Measurements from ENCODE around the gene RBMS3. TPM values are rescaled to one million over a fixed set of nuclear protein-coding genes. Genes with fewer than 3 reads are reported as not detected.

The RBMS3 gene
- total and polyA plus RNA-seq, 2 of the 8 experiments (the other 6 are each of a cell fraction or from before 2014, with no cell fraction given): 3.7 to 6.9 TPM

DNA sequence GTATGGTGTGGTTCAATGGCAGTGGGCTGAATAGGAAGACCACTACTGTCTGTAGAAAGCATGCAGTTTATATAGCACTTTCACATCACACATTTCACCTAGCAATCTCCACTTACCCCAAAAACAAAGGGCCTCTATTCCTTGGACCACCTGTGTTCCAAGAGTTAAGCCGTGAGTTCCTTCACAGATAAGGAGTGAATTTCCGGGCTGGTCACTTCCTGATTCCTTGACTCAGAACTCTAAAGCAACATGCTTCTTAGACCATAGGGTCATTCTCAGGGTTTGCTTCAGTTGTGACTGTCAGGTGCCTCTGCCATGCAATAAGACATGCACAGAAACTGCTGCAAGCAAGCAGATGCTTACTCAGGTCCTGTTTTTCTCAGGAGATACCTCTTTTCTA lies 737.0 kb downstream of the RBMS3 start:
- Histone ChIP-seq H4K91ac (replicated peaks; ENCODE audit: insufficient read length, low read length) (no peak overlapping the region), H3K4me2 (ENCODE audit: insufficient read depth in 1 of 2, low read depth in 2 of 2, low read length in 2 of 2) (no peak overlapping the region), H2AFZ (ENCODE audit: low read length) (no peak overlapping the region), H3K4ac (replicated peaks; ENCODE audit: insufficient read length, low read depth, low read length) (no peak overlapping the region), H2BK20ac (ENCODE audit: low read length) (no peak overlapping the region), H2AK5ac (ENCODE audit: low read depth, low read length) (no peak overlapping the region), H3K23ac (ENCODE audit: insufficient read length) (no peak overlapping the region), H3K14ac (ENCODE audit: insufficient read length) (no peak overlapping the region), H3K9me3 (ENCODE audit: insufficient read depth in 2 of 2, low read depth in 1 of 2, low read length in 1 of 2) (no peaks in the 10 kb centered on the region), H2BK15ac (ENCODE audit: low read length) (no peak overlapping the region), H3K9ac (replicated peaks in 1 of 4; ENCODE audit: extremely low read depth in 1 of 4, low read depth in 3 of 4, low read length in 3 of 4) (no peak overlapping the region), H3K79me2 (ENCODE audit: control insufficient read depth in 1 of 2, insufficient read depth in 2 of 2, low read length in 2 of 2) (no peaks in the 10 kb centered on the region), H4K5ac (ENCODE audit: insufficient read length, low read depth, low read length) (no peak overlapping the region), H3K79me1 (ENCODE audit: low read depth, low read length) (no peaks in the 10 kb centered on the region), H2BK12ac (ENCODE audit: low read depth, low read length) (no peak overlapping the region), H4K8ac (ENCODE audit: extremely low read depth, insufficient read depth, low read length) (no peak overlapping the region), H2BK5ac (ENCODE audit: low read depth, low read length) (no peak overlapping the region), H2BK120ac (replicated peaks; ENCODE audit: low read depth, low read length) (no peak overlapping the region), H3K4me1 (replicated peaks in 1 of 4; ENCODE audit: control insufficient read depth in 3 of 4, insufficient read depth in 4 of 4, low read length in 3 of 4) (no peaks in the 10 kb centered on the region), H3K27me3 (replicated peaks in 1 of 4; ENCODE audit: control insufficient read depth in 3 of 4, extremely low read depth in 1 of 4, insufficient read depth in 3 of 4, low read length in 3 of 4) (no peaks in the 10 kb centered on the region), H3K23me2 (ENCODE audit: low read depth, low read length) (no peaks in the 10 kb centered on the region), H3K4me3 (ENCODE audit: extremely low read depth in 1 of 4, insufficient read depth in 2 of 4, low read depth in 3 of 4, low read length in 4 of 4) (no peak overlapping the region), H3K27ac (ENCODE audit: low read depth, low read length) (no peak overlapping the region), H3K36me3 (ENCODE audit: control insufficient read depth in 2 of 4, insufficient read depth in 4 of 4, low read length in 3 of 4) (no peaks in the 10 kb centered on the region), H3K18ac (ENCODE audit: extremely low read depth, low read length) (no peak overlapping the region), H4K20me1 (replicated peaks in 1 of 2; ENCODE audit: control insufficient read depth in 1 of 2, insufficient read depth in 2 of 2, low read length in 2 of 2) (no peaks in the 10 kb centered on the region), H3K56ac (replicated peaks; ENCODE audit: insufficient read length, low read depth, low read length) (no peak overlapping the region)
- 100% methylated on average over 2 of the region's 2 CpGs; no CpG with 5 or more reads in 1 of the 2 experiments for WGBS, 2 experiments (ENCODE audit: extremely low coverage in 1 of 2, insufficient coverage in 1 of 2, insufficient read length in 1 of 2, insufficient replicate concordance in 2 of 2, low coverage in 1 of 2, low lambda C conversion rate in 2 of 2, missing lambda C conversion rate in 1 of 2)
- no peak for DNase-seq (ENCODE audit: low read depth in 1 of 2, low spot score in 2 of 2)
- POLR2A ChIA-PET (ENCODE audit: partially characterized antibody): no interaction called here
- CTCF ChIA-PET (ENCODE audit: partially characterized antibody): interaction anchor here (1.0 to 1.3 kb wide), 2 partner anchors 175 to 302 kb away, joined by 3 read pairs; no protein-coding TSS in a partner anchor
- FAIRE-seq: no peak
- TF ChIP-seq BACH1 (IDR thresholded peaks at IDR 0.05; ENCODE audit: low read length) (no peak), GTF2F1 (IDR thresholded peaks at IDR 0.05; ENCODE audit: borderline replicate concordance, low read depth, low read length) (no peak), BCL11A (IDR thresholded peaks at IDR 0.05; ENCODE audit: low read depth in 2 of 2, low read length in 2 of 2) (no peak), EZH2 (IDR thresholded peaks at IDR 0.05; ENCODE audit: low read depth, low read length, severe bottlenecking) (no peak), RNF2 (IDR thresholded peaks at IDR 0.05; ENCODE audit: borderline replicate concordance, low read depth, low read length, missing control alignments, poor library complexity, severe bottlenecking) (no peak), JUND (IDR thresholded peaks at IDR 0.05; ENCODE audit: low read length) (no peak), ASH2L (IDR thresholded peaks at IDR 0.05; ENCODE audit: low read length) (no peak), NRF1 (IDR thresholded peaks at IDR 0.05; ENCODE audit: low read depth, low read length) (no peak), SP2 (IDR thresholded peaks at IDR 0.05; ENCODE audit: low read length) (no peak), SIRT6 (IDR thresholded peaks at IDR 0.05; ENCODE audit: low read length) (no peak), CHD1 (IDR thresholded peaks at IDR 0.05; ENCODE audit: low read depth, low read length) (no peak), SP4 (IDR thresholded peaks at IDR 0.05; ENCODE audit: low read length) (no peak)
- TF ChIP-seq, protein P1, sequence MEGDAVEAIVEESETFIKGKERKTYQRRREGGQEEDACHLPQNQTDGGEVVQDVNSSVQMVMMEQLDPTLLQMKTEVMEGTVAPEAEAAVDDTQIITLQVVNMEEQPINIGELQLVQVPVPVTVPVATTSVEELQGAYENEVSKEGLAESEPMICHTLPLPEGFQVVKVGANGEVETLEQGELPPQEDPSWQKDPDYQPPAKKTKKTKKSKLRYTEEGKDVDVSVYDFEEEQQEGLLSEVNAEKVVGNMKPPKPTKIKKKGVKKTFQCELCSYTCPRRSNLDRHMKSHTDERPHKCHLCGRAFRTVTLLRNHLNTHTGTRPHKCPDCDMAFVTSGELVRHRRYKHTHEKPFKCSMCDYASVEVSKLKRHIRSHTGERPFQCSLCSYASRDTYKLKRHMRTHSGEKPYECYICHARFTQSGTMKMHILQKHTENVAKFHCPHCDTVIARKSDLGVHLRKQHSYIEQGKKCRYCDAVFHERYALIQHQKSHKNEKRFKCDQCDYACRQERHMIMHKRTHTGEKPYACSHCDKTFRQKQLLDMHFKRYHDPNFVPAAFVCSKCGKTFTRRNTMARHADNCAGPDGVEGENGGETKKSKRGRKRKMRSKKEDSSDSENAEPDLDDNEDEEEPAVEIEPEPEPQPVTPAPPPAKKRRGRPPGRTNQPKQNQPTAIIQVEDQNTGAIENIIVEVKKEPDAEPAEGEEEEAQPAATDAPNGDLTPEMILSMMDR (IDR thresholded peaks at IDR 0.05; ENCODE audit: control extremely low read depth in 1 of 3, insufficient read depth in 1 of 3, low read depth in 1 of 3, low read length in 3 of 3): no peak
